IPS DF 4.7 (cell line): ENCODE measurements around the gene PLA2G4C.

Experiments used
- DNase-seq: peaks from one replicate; pipeline ENCODE4 v3.0.0-alpha.2; 2013; ENCODE audit warnings: low spot score; ENCODE audit errors: extremely low read depth

The PLA2G4C gene

GRCh38 chr19:48059331-48059730 lies 51.3 kb downstream of the PLA2G4C start:
- DNase-seq = no peak

DNA sequence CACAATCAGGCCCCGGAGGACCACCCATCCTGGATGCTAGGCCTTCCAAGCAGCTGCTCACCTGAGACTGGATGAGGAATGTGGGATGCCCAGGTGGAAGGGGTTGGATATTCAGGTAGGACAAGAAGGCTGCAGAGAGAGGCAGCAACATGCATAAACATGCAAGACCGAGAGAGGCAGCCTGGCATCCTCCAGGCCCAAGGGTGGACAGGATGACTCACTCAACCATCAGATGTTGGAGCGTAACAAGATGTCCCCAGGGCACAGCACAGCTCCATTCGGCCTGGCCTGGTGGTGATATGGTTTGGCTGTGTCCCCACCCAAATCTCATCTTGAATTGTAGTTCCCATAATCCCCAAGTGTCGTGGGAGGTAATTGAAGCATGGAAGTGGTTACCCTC lies 56.8 kb downstream of the PLA2G4C start:
- no peak for DNase-seq

DNA sequence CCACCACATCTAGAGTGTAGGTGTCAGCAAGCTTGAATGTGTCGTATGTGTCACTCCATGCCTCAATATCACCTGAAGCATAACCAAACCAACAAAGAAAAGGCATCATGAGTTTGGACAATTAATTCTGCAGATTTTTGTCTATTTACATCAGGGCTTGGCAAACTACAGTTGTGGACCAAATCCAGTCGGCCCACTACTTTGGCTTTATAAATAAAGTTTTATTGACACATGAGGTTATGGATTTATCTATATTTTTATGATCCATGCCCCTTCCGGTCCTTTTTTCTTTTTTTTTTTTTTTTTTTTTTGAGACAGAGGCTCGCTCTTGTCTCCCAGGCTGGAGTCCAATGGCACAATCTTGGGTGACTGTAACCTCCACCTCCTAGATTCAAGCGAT lies 57.5 kb downstream of the PLA2G4C start:
- DNase-seq = no peak

GRCh38 chr19:48051335-48052033 lies 59.1 kb downstream of the PLA2G4C start:
- no peak for DNase-seq

- DNase-seq = no peak
These were observed 66.1 kb downstream of the PLA2G4C start for GRCh38 chr19:48044561-48044960.

DNA sequence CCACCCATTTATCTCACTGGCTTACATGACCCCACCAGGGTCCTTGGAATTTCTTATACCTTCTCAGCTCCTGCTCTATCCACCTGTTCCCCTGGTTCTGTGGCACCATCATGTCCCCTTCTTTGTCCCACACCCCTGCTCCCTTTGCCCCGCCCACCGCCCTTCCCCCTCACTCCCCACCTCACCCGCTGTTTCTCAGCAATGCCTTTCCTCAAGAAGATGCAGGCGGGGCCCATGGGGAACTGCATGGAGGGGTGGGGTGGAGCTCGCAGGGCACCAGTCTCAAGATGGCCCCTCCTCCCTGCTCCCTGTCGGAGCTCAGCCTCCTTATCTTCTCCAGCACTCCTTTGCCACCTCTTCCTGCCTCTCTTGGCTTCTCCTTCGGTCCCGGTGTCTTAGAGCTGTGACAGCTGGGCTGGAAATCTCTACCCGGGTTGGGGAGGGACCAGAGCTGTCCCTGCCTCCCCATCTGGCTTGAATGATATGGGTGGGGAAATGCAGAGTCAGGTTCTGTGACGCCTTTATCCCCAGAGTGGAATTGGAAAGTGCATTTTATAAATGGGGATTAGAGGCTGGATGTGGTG lies 66.8 kb downstream of the PLA2G4C start, which contains the start of gene CABP5:
Gene CABP5 (minus strand): TSS at position 405 of the 584 bp plus-strand sequence. CDS start 157 bp downstream, at position 248.
- no peak for DNase-seq

- DNase-seq = no peak
These were observed 68.6 kb downstream of the PLA2G4C start for GRCh38 chr19:48041877-48042580.

DNA sequence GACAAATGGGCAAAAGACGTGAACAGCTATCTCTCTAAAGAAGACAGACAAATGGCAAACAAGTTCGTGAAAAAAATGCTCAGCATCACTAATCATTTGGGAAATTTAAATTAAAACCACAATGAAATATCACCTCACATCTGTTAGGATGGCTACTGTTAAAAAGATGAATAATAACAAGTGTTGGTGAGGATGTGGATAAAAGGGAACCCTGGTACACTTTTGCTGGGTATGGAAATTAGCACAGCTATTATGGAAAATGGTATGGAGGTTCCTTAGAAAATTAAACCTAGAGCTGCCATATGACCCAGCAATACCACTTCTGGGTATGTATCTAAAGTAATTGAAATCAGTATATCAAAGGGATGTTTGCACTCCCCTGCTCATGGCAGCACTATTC lies 73.9 kb downstream of the PLA2G4C start:
- no peak for DNase-seq

GRCh38 chr19:48033604-48034003 lies 77.0 kb downstream of the PLA2G4C start:
- DNase-seq = no peak

GRCh38 chr19:48030073-48030472 lies 80.5 kb downstream of the PLA2G4C start:
- DNase-seq = no peak

DNA sequence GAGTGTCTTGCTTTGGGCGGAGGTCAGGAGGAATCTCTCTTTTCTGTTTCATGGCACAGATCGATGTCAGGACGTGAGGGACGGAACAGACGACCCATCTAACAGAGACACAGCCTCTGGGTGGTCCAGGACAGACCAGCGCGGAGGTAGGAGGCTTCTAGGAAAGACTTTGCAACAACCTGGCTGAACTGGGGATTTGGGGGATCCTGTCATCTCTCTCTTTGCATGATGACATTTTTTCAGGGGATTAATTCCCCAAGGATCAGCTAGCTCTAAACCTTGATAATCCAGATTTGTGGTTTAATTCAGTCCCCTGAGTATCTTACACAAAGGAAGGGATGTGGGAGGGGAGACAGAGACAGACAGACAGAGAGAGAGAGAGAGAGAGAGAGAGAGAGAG lies 81.2 kb downstream of the PLA2G4C start:
- no peak for DNase-seq

GRCh38 chr19:48025480-48025879 lies 85.1 kb downstream of the PLA2G4C start:
- DNase-seq = no peak

DNA sequence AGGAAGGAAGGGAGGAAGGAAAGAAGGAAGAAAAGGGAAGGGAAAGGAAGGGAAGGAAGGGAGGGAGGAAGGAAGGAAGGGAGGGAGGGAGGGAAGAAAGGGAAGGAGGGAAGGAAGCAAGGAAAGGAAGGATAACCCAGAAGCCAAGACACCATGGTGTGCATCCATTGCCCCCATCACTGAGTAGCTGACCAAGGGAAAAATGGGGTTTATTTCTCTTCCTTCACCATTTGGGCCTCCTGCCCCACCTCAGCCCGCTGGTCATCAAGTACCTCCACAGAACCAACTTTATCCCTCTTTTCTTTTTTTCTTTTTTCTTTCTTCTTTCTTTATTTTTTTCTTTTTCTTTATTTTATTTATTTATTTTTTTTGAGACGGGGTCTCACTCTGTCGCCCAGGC lies 87.1 kb downstream of the PLA2G4C start:
- no peak for DNase-seq

GRCh38 chr19:48023011-48023410 lies 87.6 kb downstream of the PLA2G4C start:
- DNase-seq = no peak

GRCh38 chr19:48020686-48021085 lies 89.9 kb downstream of the PLA2G4C start:
- DNase-seq = no peak

DNA sequence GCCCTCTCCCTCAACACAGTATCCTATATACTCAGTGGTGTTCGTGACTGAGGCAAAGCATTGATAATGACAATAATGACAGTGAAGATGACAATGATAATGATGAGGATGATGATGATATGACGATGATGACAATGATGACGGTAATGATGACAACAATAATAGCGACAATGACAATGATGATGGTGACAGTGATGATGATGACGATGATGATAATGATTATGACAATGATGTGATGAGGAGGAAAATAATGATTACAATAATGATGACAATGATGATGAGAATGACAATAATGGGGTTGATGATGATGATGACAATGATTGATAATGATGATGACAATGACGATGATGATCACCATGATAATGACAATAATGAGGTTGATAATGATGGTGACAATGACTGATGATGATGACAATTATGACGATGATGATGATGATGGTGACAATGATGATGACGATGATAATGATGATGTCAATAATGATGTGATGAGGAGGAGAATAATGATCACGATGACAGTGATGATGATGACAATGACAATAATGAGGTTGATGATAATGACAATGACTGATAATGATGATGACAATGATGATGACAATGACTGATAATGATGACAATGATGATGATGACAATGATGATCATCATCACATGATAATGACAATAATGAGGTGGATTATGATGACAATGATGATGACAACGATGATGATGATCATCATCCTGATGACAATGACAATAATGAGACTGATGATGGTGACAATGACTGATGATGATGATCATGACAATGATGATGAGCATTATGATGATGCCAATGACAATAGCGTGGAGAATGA lies 99.5 kb downstream of the PLA2G4C start:
- no peak for DNase-seq

DNA sequence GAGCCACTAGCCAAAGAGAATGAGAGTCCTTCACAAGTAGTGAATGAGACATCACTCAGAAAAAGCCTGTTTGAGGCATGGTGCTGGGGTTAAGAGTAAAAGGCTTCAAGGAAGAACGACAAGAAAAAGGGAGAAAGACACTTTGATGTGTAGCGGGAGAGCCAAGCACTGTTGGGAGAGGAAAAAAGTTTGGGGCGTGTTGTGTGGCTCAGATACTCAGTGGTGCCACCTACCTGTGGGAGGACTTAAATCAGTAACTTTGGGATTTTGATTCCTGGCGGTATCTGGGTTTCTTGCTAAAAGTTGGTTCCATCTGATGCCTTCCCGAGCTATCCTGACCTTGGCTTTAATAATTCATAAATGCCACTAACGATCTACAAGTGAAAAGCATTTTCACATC lies 103.9 kb downstream of the PLA2G4C start:
- DNase-seq = no peak

DNA sequence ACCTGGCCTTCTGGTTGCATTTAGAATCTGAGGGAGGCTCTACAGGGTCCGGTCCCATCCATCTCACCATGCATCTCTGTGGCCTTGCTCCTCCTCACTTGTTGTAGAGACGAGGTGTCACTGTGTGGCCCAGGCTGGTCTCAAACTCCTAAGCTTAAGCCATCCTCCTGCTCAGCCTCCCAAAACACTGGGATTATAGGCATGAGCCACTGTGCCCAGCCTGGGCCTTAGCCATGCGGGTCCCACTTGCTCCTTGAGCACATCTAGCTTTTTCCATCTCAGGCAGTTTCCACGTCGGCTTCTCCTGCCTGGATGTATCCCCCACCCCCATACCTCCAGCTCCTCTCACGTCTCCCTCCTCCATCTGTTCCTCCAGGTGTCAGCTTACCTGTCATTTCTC lies 106.4 kb downstream of the PLA2G4C start:
- DNase-seq = no peak

- no peak for DNase-seq
These were observed 109.8 kb downstream of the PLA2G4C start for GRCh38 chr19:48000846-48001245.

GRCh38 chr19:47998800-47999199 lies 111.8 kb downstream of the PLA2G4C start:
- no peak for DNase-seq
